Hepatocyte (in vitro differentiated cells): ENCODE results near the gene CLP1. TPM values are rescaled to one million over a fixed set of nuclear protein-coding genes. Genes with fewer than 3 reads are reported as not detected.
A peak's percentile ranks its signal among the peaks of the same experiment; 100 is the strongest.

ENCODE experiments used
- DNase-seq: peaks from one replicate; pipeline ENCODE4 v3.0.0-alpha.2; 2016; ENCODE audit warnings: low spot score
- H2AFZ ChIP-seq: fragments of 200-600 bp; sonication (generic); 2 replicates; pipeline ENCODE4 v1.6.0; 2016; ENCODE audit warnings: antibody characterized with exemption, mild to moderate bottlenecking
- H3K27ac ChIP-seq: fragments of 200-600 bp; sonication (generic); 2 replicates; pipeline ENCODE4 v1.5.1; 2016; ENCODE audit warnings: mild to moderate bottlenecking
- H3K27me3 ChIP-seq: fragments of 200-600 bp; sonication (generic); 2 replicates; pipeline ENCODE4 v1.6.1; 2016
- H3K36me3 ChIP-seq: fragments of 200-600 bp; sonication (generic); replicated peaks from 2 replicates; pipeline ENCODE4 v1.5.1; 2016; ENCODE audit warnings: low read depth; ENCODE audit not compliant: insufficient read depth
- H3K4me1 ChIP-seq: fragments of 200-600 bp; sonication (generic); 2 replicates; pipeline ENCODE4 v1.5.1; 2016; ENCODE audit warnings: mild to moderate bottlenecking, moderate library complexity; ENCODE audit not compliant: insufficient read depth
- H3K4me2 ChIP-seq: fragments of 200-600 bp; sonication (generic); 2 replicates; pipeline ENCODE4 v1.6.0; 2016
- H3K4me3 ChIP-seq: fragments of 200-600 bp; sonication (generic); 2 replicates; pipeline ENCODE4 v1.5.1; 2016; ENCODE audit warnings: mild to moderate bottlenecking
- H3K79me2 ChIP-seq: fragments of 200-600 bp; sonication (generic); 2 replicates; pipeline ENCODE4 v1.6.0; 2017; ENCODE audit warnings: mild to moderate bottlenecking
- H3K9me2 ChIP-seq: fragments of 200-600 bp; sonication (generic); replicated peaks from 2 replicates; pipeline ENCODE4 v1.6.0; 2017; ENCODE audit warnings: mild to moderate bottlenecking; ENCODE audit not compliant: insufficient read depth
- H3K9me3 ChIP-seq: fragments of 200-600 bp; sonication (generic); 2 replicates; pipeline ENCODE4 v1.5.1; 2016; ENCODE audit warnings: low read depth, mild to moderate bottlenecking
- H4K20me1 ChIP-seq: fragments of 200-600 bp; sonication (generic); 2 replicates; pipeline ENCODE4 v1.6.0; 2016; ENCODE audit warnings: mild to moderate bottlenecking; ENCODE audit not compliant: insufficient read depth, poor library complexity, severe bottlenecking
- CTCF ChIP-seq: fragments of 200-600 bp; sonication (generic); IDR thresholded peaks from 2 replicates; pipeline ENCODE4 v1.5.1; 2016; ENCODE audit warnings: antibody characterized with exemption, mild to moderate bottlenecking; ENCODE audit not compliant: poor library complexity
- EZH2 ChIP-seq: fragments of 200-600 bp; sonication (generic); IDR thresholded peaks from 2 replicates; pipeline ENCODE4 v1.6.1; 2016; ENCODE audit warnings: antibody characterized with exemption, mild to moderate bottlenecking, borderline replicate concordance
- EZH2phosphoT487 ChIP-seq: fragments of 200-600 bp; sonication (generic); IDR thresholded peaks from one replicate; pipeline ENCODE4 v1.6.1; 2018; ENCODE audit warnings: antibody characterized with exemption, mild to moderate bottlenecking, low read depth, moderate library complexity; ENCODE audit not compliant: unreplicated experiment, severe bottlenecking
- WGBS: methylation state at CpG from one replicate; pipeline ENCODE4 v1.1.6; 2016; ENCODE audit warnings: low lambda C conversion rate; ENCODE audit errors: missing lambda C conversion rate; 5-methylcytosine and 5-hydroxymethylcytosine counted together
- microRNA counts: library from miRNA; unstranded; fragments of <30 nt; microRNA quantifications from one replicate; lab custom pipeline; 2017
- microRNA-seq: library from miRNA; unstranded; fragments of <30 nt; microRNA quantifications from one replicate; pipeline ENCODE4, GENCODE V29; 2017
- polyA plus RNA-seq: library from polyadenylated mRNA; unstranded; fragments of >200 nt; fragmentation: Nextera tagmentation; extraction: Ambion mirVana; gene quantifications from 2 replicates; pipeline ENCODE4 v1.2.1, GENCODE V29; 2016
- small RNA-seq: library from RNA; depleted of rRNA; stranded (forward); fragments of <200 nt; gene quantifications from one replicate; pipeline ENCODE3, GENCODE V24; 2014
- total RNA-seq: library from RNA; depleted of rRNA; stranded (reverse); fragments of >200 nt; gene quantifications from 2 replicates; pipeline ENCODE4 v1.2.3, GENCODE V29; 2014

CLP1 gene
- total and polyA plus RNA-seq, 2 experiments from 2014 or later: 15.4 to 18.5 TPM

DNA sequence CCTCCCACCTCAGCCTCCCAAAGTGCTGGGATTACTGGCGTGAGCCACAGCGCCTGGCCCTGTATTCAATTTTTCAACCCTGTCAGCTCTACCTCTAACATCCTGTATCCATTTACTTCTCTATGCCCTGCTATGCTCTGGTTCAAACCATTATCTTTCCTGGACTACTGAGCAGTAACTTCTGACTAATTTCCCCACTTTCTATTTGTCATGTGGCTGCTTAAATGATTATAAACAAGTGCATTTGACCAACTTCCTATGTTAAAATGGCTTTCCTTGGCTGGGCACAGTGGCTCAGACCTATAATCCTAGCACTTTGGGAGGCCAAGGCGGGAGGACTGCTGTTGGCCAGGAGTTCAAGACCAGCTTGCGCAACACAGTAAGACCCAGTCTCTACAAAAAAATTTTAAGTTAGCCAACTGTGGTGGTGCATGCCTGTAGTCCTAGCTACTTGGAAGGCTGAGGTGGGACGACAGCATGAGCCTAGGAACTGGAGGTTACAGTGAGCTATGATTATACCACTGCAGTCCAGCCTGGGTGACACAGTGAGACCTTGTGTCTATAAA, 52.3 kb downstream of the CLP1 start:
- no peaks in the 10 kb centered on the region for H4K20me1 ChIP-seq
- no peaks in the 10 kb centered on the region for H3K36me3 ChIP-seq
- 97% methylated on average over 5 of the region's 5 CpGs for WGBS
- H3K4me3 ChIP-seq: no peak overlapping the region
- no peak overlapping the region for H2AFZ ChIP-seq
- no peaks in the 10 kb centered on the region for H3K9me3 ChIP-seq
- TF ChIP-seq EZH2phosphoT487 (no peak), EZH2 (no peak), CTCF (no peak)
- no peak overlapping the region for H3K4me2 ChIP-seq
- H3K79me2 ChIP-seq: peaks cover 76% of the 10 kb centered on the region
- no peak overlapping the region for H3K27ac ChIP-seq
- no peaks in the 10 kb centered on the region for H3K9me2 ChIP-seq
- H3K4me1 ChIP-seq: peaks cover 21% of the 10 kb centered on the region
- H3K27me3 ChIP-seq: no peaks in the 10 kb centered on the region
- no peak for DNase-seq

MicroRNAs within 50 kb of the gene (microRNA counts, 767-probe panel; counts per million panel counts)
- microRNA hsa-miR-130a-3p (lab: Ali Mortazavi, UCI): 11,282 counts per million, percentile 91 among the panel's probes with 10 or more counts

Small RNA genes within 50 kb of the gene (microRNA-seq; reads per million reads assigned to microRNA genes)
- gene MIR130A: 37,177 reads per million, percentile 98 among the genes with 10 or more reads in this experiment

Small RNA genes within 50 kb of the gene (small RNA-seq; reads per million reads assigned to genes)
- gene MIR130A: 924 reads per million, percentile 99 among the genes with 10 or more reads in this experiment

Other genes with a start within 250 kb of the CLP1 start
- 10.5 and 19.3 TPM in 2 replicates for gene SLC43A3, start 230.6 kb upstream of the CLP1 start, total RNA-seq
- 13.5 and 20.7 TPM in 2 replicates for gene SLC43A3, start 230.6 kb upstream of the CLP1 start, polyA plus RNA-seq
- 1.4 and 2.4 TPM in 2 replicates for gene RTN4RL2, start 197.2 kb upstream of the CLP1 start, total RNA-seq
- 5.8 and 10.6 TPM in 2 replicates for gene RTN4RL2, start 197.2 kb upstream of the CLP1 start, polyA plus RNA-seq
- 40.4 and 42.2 TPM in 2 replicates for gene SLC43A1, start 142.1 kb upstream of the CLP1 start, total RNA-seq
- gene SLC43A1, start 142.1 kb upstream of the CLP1 start, polyA plus RNA-seq: 23.4 and 39.5 TPM in 2 replicates
- gene TIMM10, start 127.0 kb upstream of the CLP1 start, total RNA-seq: 23.3 and 31.2 TPM in 2 replicates
- 84.0 and 99.4 TPM in 2 replicates for gene TIMM10, start 127.0 kb upstream of the CLP1 start, polyA plus RNA-seq
- not detected in 2 replicates for gene SMTNL1, start 120.2 kb upstream of the CLP1 start, total RNA-seq
- gene SMTNL1, start 120.2 kb upstream of the CLP1 start, polyA plus RNA-seq: 0.19 TPM in 1 of 2 replicates, not detected in the other
- 40.6 and 45.7 TPM in 2 replicates for gene UBE2L6, start 90.1 kb upstream of the CLP1 start, total RNA-seq
- 109 and 113 TPM in 2 replicates for gene UBE2L6, start 90.1 kb upstream of the CLP1 start, polyA plus RNA-seq
- gene SERPING1, start 60.1 kb upstream of the CLP1 start, total RNA-seq: 123 and 129 TPM in 2 replicates
- 445 and 476 TPM in 2 replicates for gene SERPING1, start 60.1 kb upstream of the CLP1 start, polyA plus RNA-seq
- gene YPEL4, start 7.8 kb upstream of the CLP1 start, total RNA-seq: 0.90 and 2.8 TPM in 2 replicates
- 3.9 and 4.1 TPM in 2 replicates for gene YPEL4, start 7.8 kb upstream of the CLP1 start, polyA plus RNA-seq
- 41.3 and 45.7 TPM in 2 replicates for gene ZDHHC5, start 10.4 kb downstream of the CLP1 start, total RNA-seq
- 35.9 and 42.3 TPM in 2 replicates for gene ZDHHC5, start 10.4 kb downstream of the CLP1 start, polyA plus RNA-seq
- 14.5 and 15.5 TPM in 2 replicates for gene MED19, start 54.5 kb downstream of the CLP1 start, total RNA-seq
- 30.2 and 30.9 TPM in 2 replicates for gene MED19, start 54.5 kb downstream of the CLP1 start, polyA plus RNA-seq
- gene TMX2, start 54.8 kb downstream of the CLP1 start, total RNA-seq: 81.4 and 104 TPM in 2 replicates
- gene TMX2, start 54.8 kb downstream of the CLP1 start, polyA plus RNA-seq: 119 and 129 TPM in 2 replicates
- gene SELENOH, start 83.7 kb downstream of the CLP1 start, total RNA-seq: 127 and 135 TPM in 2 replicates
- gene SELENOH, start 83.7 kb downstream of the CLP1 start, polyA plus RNA-seq: 205 and 229 TPM in 2 replicates
- not detected in 2 replicates for gene BTBD18, start 94.1 kb downstream of the CLP1 start, total RNA-seq
- 0.24 and 0.39 TPM in 2 replicates for gene BTBD18, start 94.1 kb downstream of the CLP1 start, polyA plus RNA-seq
- gene CTNND1, start 104.0 kb downstream of the CLP1 start, total RNA-seq: 124 and 130 TPM in 2 replicates
- gene CTNND1, start 104.0 kb downstream of the CLP1 start, polyA plus RNA-seq: 59.4 and 65.0 TPM in 2 replicates